ENCODE data around the gene MIER3. TPM values are rescaled to one million over a fixed set of nuclear protein-coding genes. Genes with fewer than 3 reads are reported as not detected.

MIER3 gene
- polyA plus RNA-seq, 2 of the 4 experiments (the other 2 are of a cell fraction), result 9.4 to 26.1 TPM

- FAIRE-seq (no peak), ATAC-seq (peak; percentile 89 to 93), DNase-seq (ENCODE audit: low read depth in 1 of 2, low spot score in 1 of 2) (peak; percentile 87 to 97)
- peak within 1 kb of the TSS; percentile 86 to 94 for H3K27ac ChIP-seq
- ChIA-PET CTCF (interaction anchor here (0.6 to 1.8 kb wide), 7 partner anchors 8 to 310 kb away, joined by 3 to 10 read pairs (median 3); no protein-coding TSS in a partner anchor), POLR2A (interaction anchor here (0.6 to 2.8 kb wide), 24 partner anchors 9 to 1434 kb away, joined by 3 to 25 read pairs (median 5); partner anchors contain the start of gene GPBP1)
- peak within 1 kb of the TSS; percentile 91 for H3K4me2 ChIP-seq
- peak within 1 kb of the TSS; percentile 71 for H3K4me3 ChIP-seq
- H3K4me1 ChIP-seq, result peaks cover 4% of the 10 kb centered on the region; the same call in 1 of the 3 replicates
- 1% methylated on average over 47 of the region's 84 CpGs for whole genome bisulfite sequencing (ENCODE audit: missing lambda C conversion rate)
- peaks cover 4% of the 10 kb centered on the region; the same call in 2 of the 3 replicates for H3K9me3 ChIP-seq
- TF ChIP-seq GATA3 (IDR thresholded peaks at IDR 0.05; ENCODE audit: borderline replicate concordance), result 0 out of 2 replicates have a peak, but pooled peaks have one; percentile 18
- TF ChIP-seq ATOH8 (CRISPR knock-in tag; IDR thresholded peaks at IDR 0.05; ENCODE audit: low read depth), result no peak
- TF ChIP-seq CBX2 (IDR thresholded peaks at IDR 0.05; ENCODE audit: borderline replicate concordance, low read depth), result no peak
- no peak for TF ChIP-seq HOXB13 (CRISPR knock-in tag; IDR thresholded peaks at IDR 0.05; ENCODE audit: low read depth)
- no peak for TF ChIP-seq RCOR1 (IDR thresholded peaks at IDR 0.05; ENCODE audit: low read depth, low read length)
- peak; percentile 44 for TF ChIP-seq E2F6 (IDR thresholded peaks at IDR 0.05; ENCODE audit: borderline replicate concordance, low read depth)
- no peak for TF ChIP-seq ELK1 (IDR thresholded peaks at IDR 0.05; ENCODE audit: low read depth, low read length)
- TF ChIP-seq HOXB5 (CRISPR knock-in tag; IDR thresholded peaks at IDR 0.05), result no peak
- no peak for TF ChIP-seq CHD4 (IDR thresholded peaks at IDR 0.05; ENCODE audit: borderline replicate concordance)
- peak; percentile 86 for TF ChIP-seq POLR2A (IDR thresholded peaks at IDR 0.05; ENCODE audit: low read length)
- TF ChIP-seq HDAC2 (IDR thresholded peaks at IDR 0.05), result no peak
- TF ChIP-seq FOSB (CRISPR knock-in tag; IDR thresholded peaks at IDR 0.05), result no peak
- TF ChIP-seq RNF2 (IDR thresholded peaks at IDR 0.05; ENCODE audit: borderline replicate concordance, low read depth), result no peak
- TF ChIP-seq KDM1A (IDR thresholded peaks at IDR 0.05; ENCODE audit: low read depth), result no peak
- no peak for TF ChIP-seq REST (IDR thresholded peaks at IDR 0.05)
- TF ChIP-seq FOXS1 (CRISPR knock-in tag; IDR thresholded peaks at IDR 0.05), result no peak
- TF ChIP-seq BHLHE40 (IDR thresholded peaks at IDR 0.05; ENCODE audit: low read depth, low read length), result no peak
- TF ChIP-seq BCL3 (IDR thresholded peaks at IDR 0.05), result peak; percentile 85; the same call in 2 of the 3 replicates
- TF ChIP-seq HOXA7 (CRISPR knock-in tag; IDR thresholded peaks at IDR 0.05), result no peak
- no peak for TF ChIP-seq RAD21 (conservative IDR thresholded peaks at IDR 0.05 in 1 of 2, IDR thresholded peaks at IDR 0.05 in 1 of 2)
- no peak for TF ChIP-seq POLR2AphosphoS2 (conservative IDR thresholded peaks at IDR 0.05; ENCODE audit: low read length)
- peak; percentile 75; the same call in 1 of the 2 replicates for TF ChIP-seq MYC (IDR thresholded peaks at IDR 0.05; ENCODE audit: borderline replicate concordance, low read length)
- TF ChIP-seq RFX5 (IDR thresholded peaks at IDR 0.05), result no peak; the same call in 1 of the 2 replicates
- no peak for TF ChIP-seq KDM5A (IDR thresholded peaks at IDR 0.05)
- TF ChIP-seq HEYL (CRISPR knock-in tag; IDR thresholded peaks at IDR 0.05), result no peak
- peak; percentile 85 for TF ChIP-seq MAX (IDR thresholded peaks at IDR 0.05)
- TF ChIP-seq PHF8 (IDR thresholded peaks at IDR 0.05; ENCODE audit: borderline replicate concordance, low read depth), result peak; percentile 59; the same call in 1 of the 2 replicates
- TF ChIP-seq JUN (IDR thresholded peaks at IDR 0.05), result peak; percentile 75 to 88; a peak in 4 of 5 replicates
- TF ChIP-seq CEBPB (IDR thresholded peaks at IDR 0.05), result no peak
- no peak for TF ChIP-seq EHMT2 (IDR thresholded peaks at IDR 0.05; ENCODE audit: low read depth)
Measured at GRCh38 chr5:56909294-56910209, 42.4 kb downstream of the MIER3 start, which contains the start of gene SETD9. TSS of gene SETD9 (plus strand) at chr5:56909596. CDS start at chr5:56909646, 50 bp downstream.

Data from A549 (cell line).